GM19240 (cell line): Measurements from ENCODE around the gene DNAJB4.

Source experiments
- DNase-seq: peaks from one replicate; pipeline ENCODE4 v3.0.0; 2011; ENCODE audit warnings: low spot score; ENCODE audit not compliant: insufficient read length

The DNAJB4 gene

DNA sequence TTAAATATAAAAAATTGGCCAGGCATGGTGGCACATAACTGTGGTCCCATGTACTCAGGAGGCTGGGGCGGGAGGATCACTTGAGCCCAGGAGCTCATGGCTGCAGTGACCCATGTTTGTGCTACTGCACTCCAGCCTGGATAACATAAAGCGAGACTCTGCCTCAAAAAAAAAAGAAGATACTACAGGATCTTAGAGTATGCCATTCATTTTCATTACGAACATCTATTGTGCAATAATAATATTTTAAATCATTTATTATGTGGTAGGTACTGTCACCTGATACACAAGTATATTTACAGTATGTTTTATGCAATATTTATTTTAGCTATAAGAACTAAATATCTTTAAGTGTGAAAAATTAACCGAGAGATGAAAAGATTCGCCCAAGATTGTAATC is 31.7 kb downstream of the DNAJB4 start:
- no peak for DNase-seq

DNA sequence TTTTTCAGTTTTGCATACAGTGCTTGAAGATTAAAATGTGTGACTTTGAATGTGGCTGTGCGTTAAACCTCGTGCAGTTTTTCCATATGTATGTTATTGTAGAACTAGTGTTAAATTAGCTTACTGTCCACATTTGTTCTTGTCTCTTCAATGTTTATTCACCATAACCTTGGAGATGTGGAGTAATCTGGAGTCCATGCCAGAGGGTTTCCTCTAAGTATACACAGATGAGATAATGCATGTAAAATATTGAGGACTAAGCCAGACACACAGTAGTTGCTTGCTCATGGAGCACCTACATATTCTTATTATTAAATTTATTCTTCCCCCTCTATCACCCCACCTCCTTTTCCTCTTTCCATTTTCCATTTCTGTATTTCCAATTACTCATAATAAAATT is 33.3 kb downstream of the DNAJB4 start:
- DNase-seq = no peak

DNA sequence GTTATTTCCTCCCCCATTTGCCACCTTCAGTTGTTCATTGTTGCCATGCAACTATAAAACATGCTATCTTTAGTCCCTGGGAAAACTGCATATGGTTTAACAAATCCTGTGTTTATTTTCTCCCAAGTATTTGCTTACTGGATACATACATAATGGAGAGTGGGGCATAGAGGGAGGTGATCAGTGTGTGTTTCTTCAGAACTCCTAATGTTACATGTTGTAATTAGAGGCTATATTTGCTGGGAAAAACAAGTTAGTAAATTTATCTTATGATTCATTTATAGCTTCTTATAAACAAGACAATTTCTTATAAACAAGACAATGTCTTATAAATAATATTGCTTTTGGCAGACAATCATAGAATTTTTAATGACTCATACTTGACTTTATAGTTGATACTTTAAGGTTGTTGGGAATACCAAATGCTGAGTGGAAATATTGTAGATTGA is 33.8 kb downstream of the DNAJB4 start:
- DNase-seq = no peak

DNA sequence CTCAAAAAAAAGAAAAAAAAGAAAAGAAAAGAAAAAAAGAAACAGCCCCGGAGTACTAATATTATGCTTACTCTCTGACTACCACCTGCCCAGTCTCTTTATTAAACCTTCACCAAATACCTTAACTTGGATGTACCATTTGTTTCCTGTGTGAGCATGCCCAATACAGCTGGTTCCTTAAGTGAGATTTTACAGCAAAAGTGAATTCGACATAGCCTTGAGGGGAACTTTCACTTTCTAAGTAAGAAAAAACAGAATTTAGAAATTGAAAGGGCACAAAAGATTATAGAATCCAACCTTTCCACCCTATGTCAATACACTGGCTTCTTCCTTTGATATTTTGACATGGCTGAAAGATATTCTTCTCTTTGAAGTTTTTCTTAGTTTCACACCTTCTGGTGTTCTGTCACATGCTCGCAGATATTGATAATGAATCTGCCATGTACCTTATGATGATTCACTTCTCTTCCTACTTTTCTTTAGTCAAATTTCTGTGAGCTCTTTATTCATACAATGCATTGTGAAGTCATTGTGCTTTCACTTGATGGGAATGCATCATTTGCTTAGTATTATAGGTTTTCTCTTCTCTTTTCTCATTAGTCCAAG is 35.8 kb downstream of the DNAJB4 start:
- no peak for DNase-seq

DNA sequence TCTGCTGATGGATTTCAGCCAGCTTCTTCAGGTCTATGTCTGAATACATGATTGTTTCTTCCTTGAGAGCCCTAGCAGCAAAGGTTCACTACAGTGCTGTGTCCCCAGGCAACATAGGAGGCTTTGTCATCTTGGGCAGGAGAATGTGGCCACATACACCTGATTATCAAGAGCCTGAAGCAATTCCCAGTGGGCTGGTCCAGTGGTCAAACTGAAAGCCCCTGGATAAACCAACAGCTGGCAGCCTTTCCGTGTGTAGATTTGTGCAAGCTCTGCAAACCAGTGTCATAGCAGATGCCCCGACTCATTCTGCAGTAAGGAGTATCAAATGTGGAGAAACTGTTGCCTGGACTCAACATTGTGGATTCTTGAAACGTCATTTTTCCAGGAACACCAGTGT is 38.7 kb downstream of the DNAJB4 start:
- no peak for DNase-seq

DNA sequence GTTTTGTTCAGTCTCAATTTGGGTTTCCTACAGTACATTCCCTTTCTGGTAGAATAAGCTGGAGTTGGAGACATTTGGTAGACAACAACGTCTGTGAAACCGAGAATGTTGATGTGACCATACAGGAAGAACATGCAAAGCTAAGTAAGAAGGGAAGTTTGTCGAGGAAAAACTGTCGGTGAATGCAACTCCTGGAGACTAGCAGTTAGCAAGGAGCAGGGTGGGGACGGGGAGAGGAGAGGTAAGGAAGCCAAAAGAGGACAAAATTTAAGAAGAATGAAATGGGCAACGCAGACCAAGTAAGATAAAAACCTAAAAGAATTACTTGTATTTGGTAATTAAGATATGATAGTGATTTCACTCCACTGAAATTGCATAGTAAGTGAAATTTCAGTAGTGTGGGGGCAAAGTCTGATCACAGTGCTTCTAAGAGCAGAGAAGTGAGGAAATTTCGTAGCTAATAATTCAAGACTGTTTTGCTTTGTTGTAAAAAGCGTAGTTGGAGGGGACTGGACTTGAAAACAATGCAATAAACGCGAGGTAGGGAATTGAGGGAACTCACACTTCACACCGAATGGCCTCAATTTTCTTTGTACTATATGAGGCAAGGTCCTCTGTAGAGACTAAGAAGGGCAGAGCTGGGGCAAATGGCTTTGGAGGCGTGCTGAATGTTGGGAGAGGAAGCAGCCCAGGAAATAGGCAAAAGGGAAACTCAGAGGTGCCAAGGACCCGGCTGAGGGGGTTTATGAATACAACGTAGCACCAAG is 40.2 kb downstream of the DNAJB4 start:
- no peak for DNase-seq

DNA sequence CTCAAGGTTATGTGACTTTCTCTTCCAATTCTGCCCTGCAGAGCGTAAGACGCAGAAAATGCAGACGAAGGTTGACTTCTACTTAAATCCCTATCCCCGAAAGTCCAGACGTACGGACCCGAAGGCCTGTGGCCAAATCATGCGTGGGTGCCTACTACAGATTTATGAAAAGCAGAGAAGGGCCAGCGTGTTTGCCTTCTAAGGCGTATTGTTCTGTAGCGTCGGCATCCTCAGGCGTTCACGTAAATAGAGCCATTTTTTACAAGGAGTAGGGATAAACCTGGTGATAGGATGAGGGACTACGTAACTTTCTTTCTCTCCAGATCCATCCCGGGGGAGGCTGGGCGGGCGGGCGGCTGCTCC is 40.8 kb downstream of the DNAJB4 start:
- no peak for DNase-seq

DNA sequence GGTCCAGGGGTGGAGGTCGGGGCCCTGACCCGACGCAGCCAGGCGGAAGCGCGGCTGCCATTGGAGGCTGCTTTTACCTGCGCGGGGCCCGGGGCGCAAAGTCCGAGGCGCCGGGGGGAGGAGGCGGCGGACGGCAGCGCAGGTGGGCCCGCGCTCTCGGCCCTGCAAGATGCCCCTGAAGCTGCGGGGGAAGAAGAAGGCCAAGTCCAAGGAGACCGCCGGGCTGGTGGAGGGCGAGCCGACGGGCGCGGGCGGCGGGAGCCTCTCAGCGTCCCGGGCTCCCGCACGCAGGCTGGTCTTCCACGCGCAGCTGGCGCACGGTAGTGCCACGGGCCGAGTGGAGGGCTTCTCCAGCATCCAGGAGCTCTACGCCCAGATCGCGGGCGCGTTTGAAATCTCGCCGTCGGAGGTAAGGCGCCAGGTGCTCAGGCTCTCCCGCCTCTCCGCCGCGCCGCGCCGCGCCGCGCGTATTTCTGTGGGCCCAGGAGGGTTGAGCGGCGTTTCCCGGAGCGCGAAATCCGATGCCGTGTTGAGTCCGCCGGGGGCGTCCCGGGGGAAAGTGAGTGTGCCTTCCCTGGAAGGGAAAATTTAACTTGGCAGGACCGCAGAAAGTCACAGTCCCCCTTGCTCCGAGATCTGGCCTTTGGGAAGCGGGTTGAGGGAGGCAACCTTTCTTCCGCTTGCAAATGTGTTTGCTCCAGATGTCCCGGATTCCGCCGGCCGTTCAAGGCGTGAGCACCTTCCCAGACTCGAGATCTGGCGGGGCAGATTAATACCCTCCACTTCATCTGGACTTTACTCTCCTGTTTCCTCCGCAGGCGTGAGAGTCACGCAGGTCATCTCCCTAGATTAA is 41.4 kb downstream of the DNAJB4 start, which contains the start of gene GIPC2:
Gene GIPC2 (plus strand): TSS at position 41 of the 853 bp plus-strand sequence. CDS start 129 bp downstream, at position 170.
- no peak for DNase-seq

DNA sequence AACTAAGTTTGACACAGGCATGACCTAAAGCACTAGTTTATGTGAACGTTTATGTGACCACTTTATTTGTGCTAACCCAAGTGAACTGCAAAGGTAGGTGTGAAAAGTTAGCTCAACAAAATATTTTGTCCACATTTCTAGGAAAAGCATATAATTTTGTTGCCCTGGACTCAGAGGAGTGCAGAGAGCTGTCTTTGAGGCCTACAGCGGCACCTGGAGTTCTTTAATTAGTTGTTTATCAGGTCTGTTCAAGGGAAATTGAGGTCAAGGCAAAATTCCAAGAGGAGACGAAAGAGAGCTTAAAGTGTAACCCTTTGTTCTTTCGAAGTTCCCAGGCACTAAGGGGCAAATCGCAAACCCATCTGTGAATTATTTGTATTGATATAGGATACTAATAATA is 42.4 kb downstream of the DNAJB4 start:
- DNase-seq = no peak

DNA sequence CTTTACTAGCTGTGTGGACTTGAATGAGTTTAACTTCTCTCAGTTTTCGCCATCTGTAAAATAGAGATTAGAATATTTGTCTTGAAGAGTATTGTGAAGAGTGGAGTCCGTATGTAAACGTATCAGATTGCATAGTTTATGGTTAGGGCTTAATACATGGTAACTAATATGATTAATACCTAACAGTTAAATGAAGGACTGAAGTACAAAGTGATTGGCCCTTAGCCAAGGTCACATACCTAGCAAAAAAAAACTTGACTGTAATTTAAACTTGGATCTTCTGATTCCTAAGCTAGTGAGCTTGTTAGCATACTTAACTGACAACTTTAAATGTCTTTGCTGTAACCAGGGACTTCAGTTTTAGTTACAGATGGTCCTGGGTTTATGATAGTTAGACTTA is 42.9 kb downstream of the DNAJB4 start:
- no peak for DNase-seq

DNA sequence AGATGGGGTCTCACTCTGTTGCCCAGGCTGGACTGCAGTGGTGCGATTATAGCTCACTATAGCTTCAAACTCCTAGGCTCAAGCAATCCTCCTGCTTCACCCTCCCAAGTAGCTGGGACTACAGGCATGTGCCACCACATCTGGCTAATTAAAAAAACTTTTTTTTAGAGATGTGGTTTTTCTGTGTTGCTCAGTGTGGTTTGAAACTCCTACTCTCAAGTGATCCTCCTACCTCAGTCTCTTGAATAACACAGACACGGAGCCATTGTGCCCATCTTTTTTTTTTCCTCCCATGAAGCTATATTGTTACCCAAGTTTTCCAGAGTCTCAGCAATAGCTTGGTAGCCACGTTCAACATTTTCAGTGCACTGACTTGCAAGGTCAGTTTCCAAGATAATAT is 43.7 kb downstream of the DNAJB4 start:
- DNase-seq = no peak

DNA sequence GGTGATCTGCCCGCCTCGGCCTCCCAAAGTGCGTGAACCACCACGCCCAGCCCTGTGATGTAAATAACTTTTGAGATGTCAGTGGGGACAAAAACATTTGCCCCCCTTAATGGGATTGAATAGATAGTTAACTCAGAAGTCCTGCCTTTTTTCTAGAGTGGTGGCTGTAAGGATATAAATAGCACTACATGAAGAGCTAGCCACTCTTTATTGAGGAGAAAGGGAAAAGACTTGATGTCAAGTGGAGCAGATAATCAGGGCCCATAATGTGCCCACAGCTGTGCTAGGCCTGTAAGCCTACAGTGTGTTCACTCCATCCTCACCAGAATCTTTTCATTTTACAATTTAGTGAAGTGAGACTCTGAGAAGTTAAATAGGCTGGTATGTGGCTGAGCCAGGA is 44.7 kb downstream of the DNAJB4 start:
- DNase-seq = no peak

DNA sequence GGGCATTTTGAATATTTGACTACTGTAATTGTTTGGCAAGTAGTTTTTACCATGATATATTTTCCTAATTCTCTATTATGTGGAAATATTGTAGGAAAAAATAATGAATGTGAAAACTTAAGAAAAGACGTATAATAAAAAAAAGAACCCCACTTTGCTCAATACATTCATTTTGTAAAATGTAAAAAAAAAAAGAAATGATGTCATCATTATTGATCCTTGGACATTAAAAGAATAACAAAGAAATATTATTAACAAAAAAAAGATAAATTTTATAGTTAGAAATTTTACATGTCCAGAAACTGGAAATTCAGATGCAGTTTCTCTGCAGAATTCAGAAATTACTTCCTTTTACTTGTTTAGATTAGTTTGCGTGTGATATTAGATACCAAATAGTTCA is 46.3 kb downstream of the DNAJB4 start:
- no peak for DNase-seq

DNA sequence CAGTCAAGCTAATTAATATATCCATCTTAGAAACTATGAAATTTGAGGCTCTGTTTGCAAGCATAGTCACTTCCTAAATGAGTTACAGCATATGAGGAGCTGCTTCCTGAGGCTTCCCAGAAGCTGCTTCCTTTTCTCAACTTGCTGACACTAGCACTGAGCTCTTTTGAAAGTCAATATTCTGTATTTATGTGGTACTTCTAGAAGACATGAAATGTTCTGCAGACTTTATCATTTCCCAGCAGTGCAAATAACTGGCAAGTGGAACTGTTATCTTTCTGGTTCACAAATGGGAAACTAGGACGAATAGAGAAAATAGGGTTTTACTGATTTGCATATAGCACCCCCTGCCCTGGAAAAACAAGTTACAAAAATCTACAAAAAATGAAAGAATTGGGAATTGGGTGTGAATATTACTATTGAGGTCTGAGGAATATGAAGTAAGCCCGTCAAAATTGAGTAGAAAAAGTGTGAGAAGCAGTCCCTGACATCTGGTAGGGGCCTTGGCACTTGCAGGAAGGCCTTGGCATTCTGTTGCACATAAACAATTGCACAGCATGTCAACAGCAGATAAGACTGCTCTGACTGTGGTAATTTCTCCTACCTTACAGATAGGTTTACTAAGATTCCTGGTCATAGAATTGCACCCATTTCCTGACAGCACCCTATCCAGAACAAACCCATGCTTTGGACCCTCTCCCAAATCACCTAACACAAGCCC is 48.1 kb downstream of the DNAJB4 start:
- no peak for DNase-seq

DNA sequence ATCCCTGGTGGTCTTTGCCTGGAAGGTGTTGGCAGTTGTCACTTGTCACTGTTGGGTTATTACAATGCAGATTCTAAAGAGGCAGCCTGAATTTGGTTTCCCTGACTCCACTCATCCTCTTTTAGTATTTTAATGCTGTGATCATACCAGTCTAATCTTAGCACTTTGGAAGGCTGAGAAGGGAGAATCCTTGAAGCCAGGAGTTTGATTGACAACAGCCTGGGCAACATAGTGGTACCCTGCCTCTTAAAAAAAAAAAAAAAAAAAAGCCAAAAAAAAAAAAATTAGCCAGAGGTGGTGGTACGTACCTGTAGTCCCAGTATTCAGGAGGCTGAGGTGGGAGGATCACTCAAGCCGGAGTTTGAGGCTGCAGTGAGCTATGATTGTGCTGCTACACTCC is 48.8 kb downstream of the DNAJB4 start:
- DNase-seq = no peak

DNA sequence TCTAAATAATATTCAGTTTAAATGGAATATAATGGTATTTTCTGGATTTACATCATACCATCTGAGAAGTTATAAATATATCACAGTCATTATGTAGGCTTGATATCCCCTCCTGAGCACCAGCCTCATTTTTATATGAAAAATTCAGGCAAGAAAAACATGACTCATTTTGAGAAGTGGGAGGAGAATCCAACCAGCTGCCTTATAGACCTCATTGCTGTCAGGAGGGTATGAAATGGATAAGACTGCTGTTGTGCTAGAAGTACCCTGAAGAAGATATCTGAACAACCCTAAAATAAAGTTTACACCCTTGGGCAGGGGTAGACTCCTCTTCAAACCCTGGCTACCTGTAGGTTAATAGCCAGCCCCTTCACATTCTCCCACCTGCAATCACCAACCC is 49.8 kb downstream of the DNAJB4 start:
- no peak for DNase-seq

DNA sequence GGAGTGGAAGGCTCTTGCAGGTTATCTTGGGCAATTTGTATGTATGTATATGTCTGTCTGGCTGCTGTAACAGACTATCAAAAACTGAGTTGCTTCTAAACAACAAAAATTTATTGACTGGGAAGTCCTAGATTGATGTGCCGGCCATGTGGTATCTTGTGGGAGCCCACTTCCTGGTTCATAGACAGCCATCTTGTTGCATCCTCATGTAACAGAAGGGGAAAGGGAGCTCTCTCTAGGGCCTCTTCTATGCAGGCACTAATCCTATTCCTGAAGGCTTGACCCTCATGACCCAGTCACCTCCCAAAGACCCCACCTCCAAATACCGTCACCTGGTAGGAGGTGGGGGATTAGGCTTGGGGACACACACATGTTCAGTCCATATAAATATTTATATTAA is 50.2 kb downstream of the DNAJB4 start:
- no peak for DNase-seq

DNA sequence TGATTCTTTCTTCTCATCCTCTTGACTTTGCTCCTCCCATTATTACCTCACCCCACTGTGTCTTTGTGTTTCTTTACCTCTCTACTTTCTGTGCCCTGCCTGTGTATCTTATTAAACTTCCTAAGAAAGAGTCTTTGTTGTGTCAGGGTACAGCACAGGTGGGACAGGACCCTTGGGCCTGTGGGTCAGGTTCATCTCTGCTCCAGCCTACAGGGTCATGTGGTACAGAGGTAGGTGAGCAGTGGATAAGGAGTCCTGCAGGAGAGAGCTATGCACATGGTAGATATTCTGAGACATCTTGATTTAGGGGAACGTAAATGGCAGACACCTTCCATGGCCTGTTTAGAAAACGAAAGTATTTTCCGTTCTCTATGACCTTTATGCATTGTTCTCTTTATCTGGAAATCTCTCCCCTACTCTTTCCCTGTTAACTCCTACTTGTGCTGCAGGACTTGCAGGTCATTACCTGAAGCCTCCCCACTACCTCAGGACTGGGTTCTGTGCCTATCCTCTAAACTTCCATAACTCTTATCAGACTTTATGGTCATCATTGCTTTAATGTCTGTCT is 50.9 kb downstream of the DNAJB4 start:
- no peak for DNase-seq

DNA sequence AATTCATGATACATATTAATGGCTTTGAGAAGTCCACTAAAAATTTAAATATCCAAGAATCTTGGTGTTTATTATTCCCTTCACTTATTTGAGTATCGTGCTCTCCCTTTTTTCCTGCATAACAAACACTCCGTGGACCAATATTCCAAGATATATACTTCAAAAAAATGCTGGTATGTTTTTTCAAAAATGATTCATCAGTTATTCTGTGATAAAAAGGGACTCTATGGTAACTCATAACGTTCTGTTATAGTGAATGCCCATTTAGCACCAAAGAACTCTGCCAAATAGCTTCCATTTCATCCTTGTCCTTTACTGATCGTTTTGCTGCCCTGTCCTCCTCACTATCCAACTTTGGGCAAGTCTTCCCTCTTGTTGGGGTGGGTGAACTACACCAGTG is 53.9 kb downstream of the DNAJB4 start:
- no peak for DNase-seq

DNA sequence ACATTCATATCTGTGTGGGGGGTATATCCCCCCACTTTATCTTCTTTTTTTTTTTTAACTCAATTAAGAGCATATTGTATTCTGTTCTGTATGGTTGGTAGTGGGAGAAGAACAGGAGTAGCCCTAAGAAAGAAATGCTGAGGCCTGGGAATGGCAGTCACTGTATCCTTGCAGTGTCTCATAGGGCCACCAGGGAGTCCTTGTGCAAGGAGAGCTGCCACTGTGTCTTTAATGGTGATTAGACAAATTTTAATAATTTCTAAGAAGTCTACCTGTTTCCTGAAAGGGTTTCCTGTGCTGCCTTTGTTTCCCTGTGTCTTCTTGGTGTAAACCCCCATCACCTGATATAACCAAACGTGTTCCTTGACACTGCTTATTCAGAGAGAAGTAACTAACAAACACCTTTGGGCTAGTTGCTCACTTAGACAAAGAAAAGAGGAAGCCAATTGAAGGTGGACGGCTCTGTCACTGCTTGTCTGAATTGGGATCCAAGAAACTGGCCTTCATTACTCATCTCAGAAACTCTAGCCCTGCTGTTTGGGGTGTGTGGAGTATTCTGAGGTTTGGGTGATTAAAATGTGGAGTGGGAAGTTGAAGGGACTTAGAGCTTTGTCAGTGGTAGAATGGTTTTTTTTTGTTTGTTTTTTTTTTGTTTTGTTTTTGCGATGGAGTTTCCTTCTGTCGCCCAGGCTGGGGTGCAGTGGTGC is 56.3 kb downstream of the DNAJB4 start:
- DNase-seq = no peak
